Mammary epithelial cell (primary cell): Measurements from ENCODE around the gene CCNE1.

ENCODE experiments used
- EZH2 ChIP-seq: IDR thresholded peaks from 2 replicates; pipeline ENCODE4 v1.6.1; 2012; ENCODE audit warnings: low read length, inconsistent platforms, borderline replicate concordance
- TF ChIP-seq, protein P1 (sequence below), 2 donors: IDR thresholded peaks in 1 of 2; conservative IDR thresholded peaks in 1 of 2; 2 replicates each; pipeline ENCODE4 v1.5.1; 2011 to 2012; ENCODE audit warnings: inconsistent platforms in 2 of 2, low read length in 2 of 2, mild to moderate bottlenecking in 2 of 2, control low read depth in 1 of 2, low read depth in 1 of 2; ENCODE audit not compliant: insufficient read depth in 1 of 2; ENCODE audit errors: extremely low read depth in 1 of 2

DNA sequence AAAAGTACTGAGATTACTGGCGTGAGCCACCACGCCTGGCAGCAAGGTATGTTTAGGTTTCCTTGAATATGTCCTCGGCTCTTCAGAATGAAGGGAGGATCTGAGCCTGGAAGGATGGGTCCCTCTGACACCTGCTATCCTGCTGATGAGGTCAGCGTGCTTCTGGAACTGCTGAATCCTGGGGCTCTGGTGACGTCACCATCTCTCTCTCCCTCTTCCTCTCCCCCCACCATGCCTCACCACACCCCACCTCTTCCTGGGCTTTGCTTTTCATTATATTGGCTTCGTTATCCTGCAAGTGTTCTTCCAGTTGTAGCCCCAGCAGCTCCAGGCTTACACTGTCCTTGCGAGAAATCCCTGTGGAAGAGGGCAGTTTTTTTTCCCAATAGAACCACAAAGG is 49.8 kb downstream of the CCNE1 start:
- no peak for TF ChIP-seq EZH2
- TF ChIP-seq, protein P1, sequence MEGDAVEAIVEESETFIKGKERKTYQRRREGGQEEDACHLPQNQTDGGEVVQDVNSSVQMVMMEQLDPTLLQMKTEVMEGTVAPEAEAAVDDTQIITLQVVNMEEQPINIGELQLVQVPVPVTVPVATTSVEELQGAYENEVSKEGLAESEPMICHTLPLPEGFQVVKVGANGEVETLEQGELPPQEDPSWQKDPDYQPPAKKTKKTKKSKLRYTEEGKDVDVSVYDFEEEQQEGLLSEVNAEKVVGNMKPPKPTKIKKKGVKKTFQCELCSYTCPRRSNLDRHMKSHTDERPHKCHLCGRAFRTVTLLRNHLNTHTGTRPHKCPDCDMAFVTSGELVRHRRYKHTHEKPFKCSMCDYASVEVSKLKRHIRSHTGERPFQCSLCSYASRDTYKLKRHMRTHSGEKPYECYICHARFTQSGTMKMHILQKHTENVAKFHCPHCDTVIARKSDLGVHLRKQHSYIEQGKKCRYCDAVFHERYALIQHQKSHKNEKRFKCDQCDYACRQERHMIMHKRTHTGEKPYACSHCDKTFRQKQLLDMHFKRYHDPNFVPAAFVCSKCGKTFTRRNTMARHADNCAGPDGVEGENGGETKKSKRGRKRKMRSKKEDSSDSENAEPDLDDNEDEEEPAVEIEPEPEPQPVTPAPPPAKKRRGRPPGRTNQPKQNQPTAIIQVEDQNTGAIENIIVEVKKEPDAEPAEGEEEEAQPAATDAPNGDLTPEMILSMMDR (conservative IDR thresholded peaks at IDR 0.05 in 1 of 2, IDR thresholded peaks at IDR 0.05 in 1 of 2; ENCODE audit: extremely low read depth in 1 of 2, insufficient read depth in 1 of 2, low read depth in 1 of 2, low read length in 2 of 2) = no peak
